ENCODE results near the gene ICOSLG.
"Not testable (repeated sequence)": the region's sequence is repeated elsewhere in the genome, so short reads cannot be mapped to it uniquely, and the experiment has no call there.

DNA sequence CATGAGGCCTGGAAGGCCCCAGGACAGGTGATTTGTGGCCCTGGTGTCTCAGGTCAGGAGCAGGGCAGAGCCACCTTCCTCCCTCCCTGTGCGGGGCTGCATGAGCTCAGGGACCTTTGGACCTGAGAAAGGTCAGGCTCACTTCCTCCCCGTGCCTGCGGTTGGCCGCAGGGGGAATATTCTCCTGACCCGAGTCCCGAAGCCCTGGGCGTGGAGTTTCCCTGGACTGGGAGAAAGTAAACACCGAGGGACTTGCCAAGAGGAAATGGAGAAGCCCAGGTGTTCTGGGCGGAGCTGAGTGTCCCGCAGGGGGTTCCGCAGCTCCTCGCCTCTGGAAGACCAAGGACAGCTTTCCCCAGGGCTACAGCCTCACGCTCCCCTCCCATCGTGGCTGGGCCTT lies 64.6 kb downstream of the ICOSLG start:
- TF ChIP-seq, protein P1, sequence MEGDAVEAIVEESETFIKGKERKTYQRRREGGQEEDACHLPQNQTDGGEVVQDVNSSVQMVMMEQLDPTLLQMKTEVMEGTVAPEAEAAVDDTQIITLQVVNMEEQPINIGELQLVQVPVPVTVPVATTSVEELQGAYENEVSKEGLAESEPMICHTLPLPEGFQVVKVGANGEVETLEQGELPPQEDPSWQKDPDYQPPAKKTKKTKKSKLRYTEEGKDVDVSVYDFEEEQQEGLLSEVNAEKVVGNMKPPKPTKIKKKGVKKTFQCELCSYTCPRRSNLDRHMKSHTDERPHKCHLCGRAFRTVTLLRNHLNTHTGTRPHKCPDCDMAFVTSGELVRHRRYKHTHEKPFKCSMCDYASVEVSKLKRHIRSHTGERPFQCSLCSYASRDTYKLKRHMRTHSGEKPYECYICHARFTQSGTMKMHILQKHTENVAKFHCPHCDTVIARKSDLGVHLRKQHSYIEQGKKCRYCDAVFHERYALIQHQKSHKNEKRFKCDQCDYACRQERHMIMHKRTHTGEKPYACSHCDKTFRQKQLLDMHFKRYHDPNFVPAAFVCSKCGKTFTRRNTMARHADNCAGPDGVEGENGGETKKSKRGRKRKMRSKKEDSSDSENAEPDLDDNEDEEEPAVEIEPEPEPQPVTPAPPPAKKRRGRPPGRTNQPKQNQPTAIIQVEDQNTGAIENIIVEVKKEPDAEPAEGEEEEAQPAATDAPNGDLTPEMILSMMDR (IDR thresholded peaks at IDR 0.05) = not testable (repeated sequence)
- not testable (repeated sequence) for TF ChIP-seq POLR2A, EP300 (IDR thresholded peaks at IDR 0.05)

Data from upper lobe of left lung (tissue), 4 donors.